ENCODE results near the gene ARHGAP28. TPM values are rescaled to one million over a fixed set of nuclear protein-coding genes. Genes with fewer than 3 reads are reported as not detected.

ARHGAP28 gene
- total and polyA plus RNA-seq, 10 of the 15 experiments (the other 5 are each of a cell fraction or from before 2014, with no cell fraction given): not detected

DNA sequence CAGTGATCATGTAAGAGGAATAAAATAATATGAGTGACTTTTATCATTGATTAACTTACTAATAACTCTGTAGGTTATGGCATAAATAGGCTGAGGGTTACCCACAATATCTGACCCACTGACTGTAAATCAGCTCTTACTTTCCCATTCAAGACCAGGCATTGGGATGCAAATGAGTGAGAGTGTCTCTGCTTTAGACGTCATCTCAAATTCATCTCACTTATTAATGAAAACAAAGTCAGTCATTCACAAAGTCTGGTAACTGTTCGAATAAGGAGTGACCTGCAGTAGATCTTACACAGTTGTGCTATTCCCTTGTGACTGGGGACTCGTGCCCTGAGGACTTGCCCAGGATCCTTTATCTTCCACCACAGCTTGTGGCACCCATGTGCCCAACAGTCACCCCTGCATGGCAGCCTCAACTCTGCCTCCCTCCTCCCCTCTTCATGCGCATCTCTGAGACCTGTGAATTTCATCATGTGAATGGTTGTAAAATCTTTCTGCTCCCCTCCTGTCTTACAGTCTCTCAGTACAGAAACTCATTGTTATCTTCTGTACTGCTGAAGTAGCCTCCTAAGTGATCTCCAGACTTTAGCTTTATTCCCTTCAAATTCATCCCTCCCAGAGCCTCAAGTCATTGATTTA lies 131.4 kb downstream of the ARHGAP28 start:
- WGBS (ENCODE audit: insufficient coverage, insufficient replicate concordance, low lambda C conversion rate, missing lambda C conversion rate): 34% methylated on average over 4 of the region's 4 CpGs
- intact Hi-C loops (cut with micrococcal nuclease; ENCODE audit: unreplicated experiment): no loop called here
- ChIA-PET POLR2A (no interaction called here), RAD21 (ENCODE audit: unreplicated experiment) (no interaction called here), SMC1A (ENCODE audit: uncharacterized antibody, unreplicated experiment) (no interaction called here), CTCF (no interaction called here)
- Histone ChIP-seq H3K27me3 (replicated peaks in 1 of 2; ENCODE audit: control insufficient read depth in 2 of 2, insufficient read depth in 2 of 2, low read length in 1 of 2) (no peaks in the 10 kb centered on the region), H3K4me1 (ENCODE audit: control insufficient read depth, insufficient read depth, low read length) (no peaks in the 10 kb centered on the region), H3K9me3 (replicated peaks; ENCODE audit: control insufficient read depth, insufficient read depth, low read length) (no peaks in the 10 kb centered on the region), H3K27ac (ENCODE audit: control insufficient read depth, insufficient read depth) (no peak overlapping the region), H3K36me3 (ENCODE audit: control insufficient read depth in 2 of 2, insufficient read depth in 2 of 2, low read length in 1 of 2) (no peaks in the 10 kb centered on the region), H3K9ac (ENCODE audit: control insufficient read depth, insufficient read depth, low read length) (no peak overlapping the region), H3K79me2 (ENCODE audit: control insufficient read depth, insufficient read depth, low read length) (no peaks in the 10 kb centered on the region), H3K4me2 (ENCODE audit: control insufficient read depth, insufficient read depth) (no peak overlapping the region), H3K4me3 (no peak overlapping the region), H4K20me1 (ENCODE audit: control insufficient read depth, insufficient read depth) (no peaks in the 10 kb centered on the region), H2AFZ (ENCODE audit: control insufficient read depth, low read depth, low read length) (no peak overlapping the region)
- DNase-seq (ENCODE audit: low read depth, low spot score) (no peak), ATAC-seq (no peak), FAIRE-seq (no peak)
- in situ Hi-C loops (cut with MboI): no loop called here
- no TSS peak for BruUV-seq (replicated peaks)
- TF ChIP-seq EZH2 (IDR thresholded peaks at IDR 0.05; ENCODE audit: borderline replicate concordance, control insufficient read depth, low read depth, low read length) (no peak), CBX5 (IDR thresholded peaks at IDR 0.05; ENCODE audit: low read depth) (no peak), KLF5 (IDR thresholded peaks at IDR 0.05; ENCODE audit: partially characterized antibody) (no peak), JUND (IDR thresholded peaks at IDR 0.05; ENCODE audit: low read depth, low read length) (no peak), ZNF622 (IDR thresholded peaks at IDR 0.05) (no peak), MYB (IDR thresholded peaks at IDR 0.05; ENCODE audit: borderline replicate concordance, low read depth, low read length) (no peak), SMARCA5 (IDR thresholded peaks at IDR 0.05) (no peak), IKZF1 (conservative IDR thresholded peaks at IDR 0.05) (no peak)
- TF ChIP-seq, protein P1, sequence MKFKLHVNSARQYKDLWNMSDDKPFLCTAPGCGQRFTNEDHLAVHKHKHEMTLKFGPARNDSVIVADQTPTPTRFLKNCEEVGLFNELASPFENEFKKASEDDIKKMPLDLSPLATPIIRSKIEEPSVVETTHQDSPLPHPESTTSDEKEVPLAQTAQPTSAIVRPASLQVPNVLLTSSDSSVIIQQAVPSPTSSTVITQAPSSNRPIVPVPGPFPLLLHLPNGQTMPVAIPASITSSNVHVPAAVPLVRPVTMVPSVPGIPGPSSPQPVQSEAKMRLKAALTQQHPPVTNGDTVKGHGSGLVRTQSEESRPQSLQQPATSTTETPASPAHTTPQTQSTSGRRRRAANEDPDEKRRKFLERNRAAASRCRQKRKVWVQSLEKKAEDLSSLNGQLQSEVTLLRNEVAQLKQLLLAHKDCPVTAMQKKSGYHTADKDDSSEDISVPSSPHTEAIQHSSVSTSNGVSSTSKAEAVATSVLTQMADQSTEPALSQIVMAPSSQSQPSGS (IDR thresholded peaks at IDR 0.05; ENCODE audit: low read length): no peak
